Breast epithelium (tissue), 3 donors: ENCODE measurements around the gene ID3.

Experiments
- CTCF ChIP-seq, 3 donors: fragments of 450-650 bp; IDR thresholded peaks; one replicate each; pipeline ENCODE4 v1.5.1; 2016 to 2017; ENCODE audit warnings: antibody characterized with exemption in 3 of 3, mild to moderate bottlenecking in 3 of 3, moderate library complexity in 3 of 3
- POLR2A ChIP-seq: fragments of 450-650 bp; IDR thresholded peaks from one replicate; pipeline ENCODE4 v1.6.1; 2016; ENCODE audit warnings: antibody characterized with exemption, mild to moderate bottlenecking, moderate library complexity
- POLR2AphosphoS5 ChIP-seq, 3 donors: sonication (generic); formaldehyde crosslinking; IDR thresholded peaks; one replicate each; pipeline ENCODE4 v1.6.1; 2017; ENCODE audit warnings: antibody characterized with exemption in 3 of 3

GRCh38 chr1:23509896-23510295, 49.4 kb downstream of the ID3 start:
- no peak for TF ChIP-seq POLR2AphosphoS5 (IDR thresholded peaks at IDR 0.05)
- TF ChIP-seq CTCF (IDR thresholded peaks at IDR 0.05), result no peak
- no peak for TF ChIP-seq POLR2A
